GM19351 (cell line): Measurements from ENCODE around the gene NOL4L.

Source experiments
- ATAC-seq: cut with Tn5 transposase; IDR thresholded peaks from one replicate; pipeline ENCODE4 v1.9.1; 2021; ENCODE audit warnings: mild to moderate bottlenecking, moderate library complexity; ENCODE audit not compliant: unreplicated experiment

NOL4L gene

DNA sequence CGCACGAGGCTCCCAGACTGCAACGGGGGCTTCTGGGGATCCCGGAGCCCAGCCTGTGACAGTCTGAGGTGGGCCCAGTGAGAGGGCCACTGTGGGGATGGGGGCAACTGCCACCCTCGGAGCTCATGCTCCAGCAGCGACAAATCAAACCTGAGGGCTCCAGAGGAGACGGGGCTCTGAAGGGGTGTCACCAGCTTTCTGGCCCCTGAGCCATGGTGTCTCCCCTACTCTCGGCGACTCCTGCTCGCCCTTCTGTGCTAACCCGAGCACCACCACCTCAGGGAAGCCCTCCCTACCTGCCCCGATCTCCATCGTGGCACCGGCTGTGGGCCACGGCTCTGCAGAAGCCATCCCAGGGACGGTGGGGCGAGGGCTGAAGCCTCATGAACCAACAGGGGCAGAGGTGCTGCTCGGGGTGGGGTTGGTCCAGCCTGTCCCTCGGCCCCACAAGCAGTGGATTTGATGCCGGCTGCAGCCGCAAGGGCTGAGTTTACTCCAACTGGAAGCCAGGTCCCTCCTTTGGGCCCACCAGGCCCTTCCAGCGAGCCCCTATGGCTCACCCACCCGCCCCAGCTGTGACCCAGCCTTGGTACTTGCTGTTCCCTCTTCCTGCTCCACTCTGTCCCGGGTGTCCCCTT is 124.3 kb downstream of the NOL4L start:
- no peak for ATAC-seq

DNA sequence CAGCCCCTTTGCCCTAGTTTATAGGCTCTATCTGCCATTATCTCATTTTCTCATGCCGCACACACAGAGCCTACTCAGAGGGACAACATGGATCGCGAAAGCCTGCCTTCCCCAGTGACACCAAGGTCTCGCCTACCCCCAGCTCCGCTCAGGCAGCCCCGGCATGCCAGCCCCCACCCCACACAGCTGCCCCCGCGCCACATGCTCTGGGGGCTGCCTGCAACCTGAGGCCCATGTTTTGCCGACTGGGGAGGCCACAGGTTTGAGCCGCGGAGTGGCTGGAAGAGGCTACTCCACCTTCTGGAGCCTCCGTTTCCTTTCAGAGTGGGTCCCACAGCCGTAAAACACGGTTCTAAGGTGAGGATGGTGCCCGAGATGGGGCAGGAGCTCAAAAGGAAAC is 124.9 kb downstream of the NOL4L start:
- ATAC-seq, result no peak

DNA sequence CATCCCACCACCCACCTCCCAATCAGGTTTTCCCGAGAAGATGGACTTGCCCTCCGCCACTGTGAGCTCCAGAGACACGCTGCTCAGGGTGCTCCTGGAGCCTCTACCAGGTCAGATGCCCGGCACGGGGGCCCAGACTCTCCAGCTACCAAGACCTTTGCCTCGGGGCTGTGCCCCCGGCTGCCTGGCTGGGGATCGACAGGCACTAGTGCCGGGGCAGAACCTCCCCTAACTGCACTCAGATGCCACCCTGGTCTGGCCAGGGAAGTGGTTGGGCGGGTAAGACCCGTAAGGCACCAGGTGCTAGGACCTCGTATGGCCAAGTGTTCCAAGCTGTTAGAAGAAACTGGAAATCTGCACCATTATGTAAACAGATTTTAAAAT is 126.3 kb downstream of the NOL4L start:
- no peak for ATAC-seq

DNA sequence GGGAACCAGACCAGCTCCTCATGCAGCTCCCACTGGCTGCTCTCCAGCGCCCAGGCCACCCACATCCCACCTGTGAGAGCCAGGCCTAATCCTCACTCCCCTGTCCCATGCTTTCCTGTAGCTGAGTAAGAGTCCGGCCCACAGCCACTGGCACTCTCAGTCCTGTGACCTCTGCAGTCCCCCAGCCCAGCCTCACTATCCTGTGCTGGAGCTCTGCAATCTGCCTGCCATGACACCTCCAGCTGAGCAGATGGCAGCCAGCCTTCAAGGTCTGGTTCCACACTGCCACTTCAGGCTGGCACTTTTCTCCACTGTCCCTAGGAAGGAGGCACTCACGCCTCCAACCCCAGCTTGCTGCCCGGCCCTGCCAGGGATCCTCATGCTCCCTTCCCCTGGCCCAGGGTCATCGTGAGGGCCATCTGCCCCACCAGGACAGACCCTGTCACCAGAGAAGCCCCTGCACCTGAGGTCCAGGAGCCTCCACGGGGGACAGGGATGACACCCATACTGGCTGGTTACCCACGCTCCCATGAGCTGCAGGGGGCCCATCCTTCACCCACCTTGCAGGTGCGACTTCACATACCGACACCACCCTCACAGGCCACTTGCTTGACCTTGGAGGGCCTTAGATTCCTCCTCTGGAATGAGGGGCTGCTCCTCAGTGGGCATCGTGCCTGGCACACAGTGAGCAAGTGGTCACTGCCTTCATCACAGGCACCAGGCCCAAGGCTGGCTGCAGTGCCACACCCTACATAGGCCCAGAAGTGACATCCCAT is 126.9 kb downstream of the NOL4L start:
- ATAC-seq, result no peak

DNA sequence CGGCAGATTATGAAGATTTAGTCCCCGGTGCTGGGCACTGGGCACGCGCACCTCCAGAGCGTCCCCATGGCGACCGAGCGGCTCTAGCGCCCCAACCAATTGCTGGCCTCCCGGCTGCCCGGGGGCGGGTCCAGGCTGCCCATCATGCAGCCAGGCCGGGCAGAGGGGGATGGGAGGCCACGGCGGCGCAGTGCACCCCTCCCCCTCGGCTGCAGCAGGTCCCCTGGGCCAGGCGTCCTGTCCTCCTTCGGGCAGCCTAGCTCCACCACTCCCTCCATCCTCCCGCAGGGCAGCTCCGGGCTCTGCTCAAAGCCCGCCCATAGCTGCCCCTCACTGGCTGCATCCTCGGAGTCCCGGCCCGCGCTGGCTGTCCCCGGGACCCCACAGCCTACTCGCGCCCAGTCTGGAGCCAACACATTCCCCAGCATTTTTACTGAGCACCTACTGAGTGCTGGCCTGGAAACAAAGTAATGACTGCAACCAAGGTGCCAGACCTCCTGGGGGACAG is 127.6 kb downstream of the NOL4L start:
- ATAC-seq, result peak; percentile 70

DNA sequence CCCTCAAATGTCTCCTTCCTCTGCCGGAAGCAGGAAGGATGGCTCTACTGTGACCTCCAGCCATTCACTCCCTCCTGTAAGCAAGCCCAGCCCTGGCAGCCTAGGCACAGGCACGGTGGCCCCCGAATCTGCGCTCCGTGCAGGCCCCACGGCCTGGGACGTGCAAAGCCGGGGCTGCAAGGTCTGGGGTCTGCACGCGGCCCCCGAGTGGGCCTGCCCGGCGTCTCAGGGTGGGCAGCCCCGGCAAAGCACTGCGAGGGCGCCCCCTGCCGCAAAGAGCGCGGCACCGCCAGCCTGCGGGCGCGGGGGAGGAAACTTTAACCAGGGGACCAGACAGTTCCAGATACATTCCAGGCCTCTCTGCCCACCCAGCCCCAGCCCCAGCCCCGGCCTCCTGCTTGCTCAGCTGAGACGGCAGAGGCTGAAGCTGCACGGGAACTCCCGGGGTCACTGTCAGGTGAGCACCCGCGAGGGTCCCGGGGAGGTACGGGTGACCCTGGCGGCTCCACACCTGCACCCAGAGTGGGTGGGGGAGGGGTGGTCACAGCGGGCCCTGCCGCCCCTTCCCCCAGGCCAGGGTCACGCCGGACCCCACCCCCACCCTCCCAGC is 128.2 kb downstream of the NOL4L start:
- ATAC-seq, result peak; percentile 56

DNA sequence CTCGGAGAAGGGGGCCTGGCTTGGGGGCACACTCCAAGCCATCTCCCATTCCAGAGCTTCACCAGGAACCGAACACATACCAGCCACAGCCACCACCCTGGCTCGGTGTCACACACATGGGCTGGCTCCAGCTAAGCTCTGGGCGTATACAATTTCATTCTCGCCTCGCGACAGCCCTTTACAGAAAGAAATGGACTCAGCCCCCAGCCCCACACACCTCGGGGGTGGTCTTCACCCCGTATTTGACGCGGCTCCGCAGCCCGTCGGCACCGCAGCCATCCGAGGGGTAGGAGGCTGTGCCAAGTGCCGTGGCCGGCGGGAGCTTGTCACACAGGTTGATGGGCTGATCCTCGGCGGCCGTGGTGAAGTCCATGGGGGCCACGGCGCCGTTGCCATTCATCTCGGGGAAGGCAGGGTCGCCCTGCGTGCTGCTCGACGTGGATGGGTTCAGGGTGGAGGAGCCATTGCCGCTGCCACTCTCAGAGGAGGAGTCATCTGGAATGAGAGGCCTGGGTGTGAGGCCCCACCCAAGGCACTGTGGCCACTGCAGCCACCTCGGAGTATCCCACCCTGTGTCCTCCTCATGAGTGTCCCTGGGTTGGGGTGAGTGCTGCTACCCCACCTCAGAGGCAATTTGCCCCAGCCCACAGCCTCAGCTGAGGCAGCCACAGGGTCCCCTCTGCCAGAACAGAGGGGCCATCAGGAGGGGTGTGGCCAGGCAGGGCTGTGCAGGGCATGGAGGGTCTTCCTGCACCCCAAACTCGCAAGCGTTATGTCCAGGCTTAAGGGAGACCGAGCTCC is 129.0 kb downstream of the NOL4L start:
- no peak for ATAC-seq

DNA sequence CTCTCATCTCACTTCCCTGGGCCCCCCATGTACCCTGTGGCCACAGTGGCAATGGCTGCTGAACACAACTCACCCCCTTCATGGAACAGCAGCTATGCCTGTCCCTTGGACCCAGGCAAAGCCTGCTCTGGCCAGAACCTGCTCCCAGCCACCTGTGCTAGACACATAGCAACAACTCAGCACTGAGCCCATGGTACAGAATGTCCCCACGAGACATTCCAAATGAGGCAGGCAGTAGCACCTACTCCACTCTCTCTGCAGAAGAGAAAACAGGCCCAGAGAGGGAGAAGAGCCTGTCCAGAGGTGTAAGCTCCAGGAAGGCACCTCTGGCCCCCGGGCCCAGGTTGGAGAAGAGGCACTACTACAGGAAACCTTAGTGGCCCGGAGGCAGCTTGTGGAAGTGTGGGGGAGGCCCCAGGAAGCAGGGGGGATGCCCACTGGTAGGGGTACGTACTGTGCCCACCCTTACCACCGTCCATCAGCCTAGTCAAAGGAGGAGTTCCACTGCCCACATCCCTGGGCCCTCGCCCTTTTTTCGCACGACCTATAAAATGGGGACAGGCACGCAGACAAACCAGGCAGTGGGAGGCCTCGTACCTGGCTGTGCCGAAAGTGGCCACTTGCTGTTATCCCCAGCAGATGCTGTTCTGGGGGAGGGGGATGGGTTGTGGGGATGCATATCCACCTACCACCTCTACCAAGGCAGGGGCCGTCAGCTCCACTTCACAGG is 129.8 kb downstream of the NOL4L start:
- ATAC-seq, result no peak

DNA sequence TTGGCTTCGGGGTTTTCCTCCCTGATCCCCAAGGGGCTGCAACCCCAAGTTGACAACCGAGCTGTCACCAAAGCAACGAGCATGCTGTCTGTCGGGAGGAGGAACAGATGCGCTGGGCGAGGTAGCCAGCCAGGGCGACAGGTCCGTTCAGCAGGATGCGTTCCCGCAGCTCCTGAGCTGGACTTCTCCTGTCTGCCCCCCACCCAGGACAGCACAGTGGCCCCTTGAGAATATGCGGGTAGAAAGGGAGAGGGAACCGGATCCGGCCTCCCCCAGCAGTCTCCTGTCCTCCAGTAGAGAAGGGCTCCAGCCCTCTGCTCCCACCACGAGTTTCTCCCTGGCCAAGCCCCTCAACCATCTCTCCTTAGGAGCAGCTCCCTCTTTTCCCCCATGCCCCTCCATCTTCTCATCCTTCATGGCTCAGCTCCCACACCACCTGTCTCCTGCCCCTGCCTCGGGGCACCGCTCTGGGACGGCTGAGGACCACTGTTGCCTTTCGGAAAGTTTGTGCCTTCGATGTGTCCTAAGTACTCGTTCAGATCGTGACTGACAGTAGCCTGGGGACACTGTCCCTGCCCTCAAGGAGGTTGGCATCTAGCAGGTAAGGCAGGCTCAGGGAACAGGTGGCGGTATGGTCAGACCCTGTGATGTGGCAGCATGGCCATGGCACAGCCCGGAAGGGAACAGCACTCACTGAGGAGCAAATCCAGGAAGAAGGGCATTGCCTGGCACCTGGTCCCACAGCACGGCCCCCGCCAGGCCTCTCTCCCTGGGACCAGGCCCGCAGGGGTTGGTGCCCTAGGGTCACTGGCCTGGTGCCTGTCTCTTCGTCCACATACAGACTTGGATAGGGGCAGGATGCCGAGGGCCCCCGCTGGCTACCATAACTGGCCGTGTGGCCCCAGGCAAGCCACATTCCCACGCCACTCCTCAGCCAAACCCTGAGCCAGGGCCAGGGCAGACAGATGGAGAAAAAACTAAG is 130.7 kb downstream of the NOL4L start:
- no peak for ATAC-seq

DNA sequence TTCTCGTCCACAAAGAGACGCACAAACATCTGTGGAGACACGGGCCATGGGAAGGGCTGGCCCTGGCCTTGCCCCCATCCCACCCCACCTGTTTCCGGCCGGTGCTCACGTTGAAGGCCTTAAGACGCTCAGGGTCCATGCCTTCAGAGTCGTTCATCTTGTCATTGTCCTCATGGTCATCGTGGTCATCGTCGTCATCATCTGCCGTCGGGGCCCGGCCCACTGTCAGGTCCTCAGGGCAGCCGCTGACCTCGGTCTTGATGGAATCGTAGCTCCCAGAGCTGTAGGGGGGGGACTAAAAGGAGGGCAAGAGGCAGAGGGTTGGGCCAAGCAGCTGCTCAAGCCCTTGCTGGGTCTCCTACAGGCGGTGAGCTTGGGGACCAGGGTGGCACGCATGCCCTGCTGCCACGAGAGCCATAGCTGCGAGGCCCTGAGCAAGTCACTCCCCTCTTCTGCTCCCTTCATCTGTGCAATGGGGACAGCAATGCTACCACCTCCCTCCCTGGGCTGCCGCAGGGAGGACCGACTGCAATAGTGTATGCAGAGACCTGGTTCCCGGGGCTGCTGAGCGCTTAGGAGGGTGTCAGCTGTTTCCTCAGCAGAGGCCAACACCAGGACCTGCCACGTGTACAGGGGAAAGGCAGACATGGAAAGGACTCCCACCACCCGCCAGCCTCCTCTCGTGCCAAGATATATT is 131.5 kb downstream of the NOL4L start:
- ATAC-seq, result no peak

DNA sequence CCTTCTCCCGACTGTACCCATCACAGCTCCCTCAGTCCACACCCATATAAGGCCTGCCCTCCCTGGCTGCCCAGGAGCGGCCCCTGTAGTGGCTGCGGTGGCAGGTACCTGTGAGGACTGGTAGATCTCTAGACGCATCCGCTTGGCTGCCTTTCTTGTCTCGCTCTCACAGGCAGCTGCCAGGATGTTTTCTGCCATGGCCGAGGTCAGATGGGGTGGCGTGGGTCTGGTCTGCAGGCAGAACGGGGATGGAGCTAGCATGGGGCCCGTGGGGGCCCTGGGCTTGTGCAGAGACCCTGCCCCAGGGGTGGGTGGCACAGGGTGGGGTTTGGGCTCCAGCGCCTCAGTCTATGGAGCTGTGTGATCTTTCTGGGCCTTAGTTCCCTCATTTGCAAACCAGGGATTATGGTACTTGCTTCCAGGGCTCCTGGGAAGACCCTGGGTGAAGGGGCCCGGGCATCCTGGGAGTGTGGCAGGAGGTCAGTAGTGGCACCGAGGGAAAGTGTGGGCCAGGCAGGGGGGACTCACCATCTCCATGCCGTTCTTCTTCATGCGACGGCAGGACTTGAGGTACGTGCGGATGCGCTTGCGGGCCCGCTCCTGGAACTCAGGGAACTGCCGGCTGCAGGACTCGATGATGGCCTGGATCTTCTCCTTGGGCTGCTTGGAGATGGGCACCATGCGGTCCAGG is 132.2 kb downstream of the NOL4L start:
- ATAC-seq, result no peak

DNA sequence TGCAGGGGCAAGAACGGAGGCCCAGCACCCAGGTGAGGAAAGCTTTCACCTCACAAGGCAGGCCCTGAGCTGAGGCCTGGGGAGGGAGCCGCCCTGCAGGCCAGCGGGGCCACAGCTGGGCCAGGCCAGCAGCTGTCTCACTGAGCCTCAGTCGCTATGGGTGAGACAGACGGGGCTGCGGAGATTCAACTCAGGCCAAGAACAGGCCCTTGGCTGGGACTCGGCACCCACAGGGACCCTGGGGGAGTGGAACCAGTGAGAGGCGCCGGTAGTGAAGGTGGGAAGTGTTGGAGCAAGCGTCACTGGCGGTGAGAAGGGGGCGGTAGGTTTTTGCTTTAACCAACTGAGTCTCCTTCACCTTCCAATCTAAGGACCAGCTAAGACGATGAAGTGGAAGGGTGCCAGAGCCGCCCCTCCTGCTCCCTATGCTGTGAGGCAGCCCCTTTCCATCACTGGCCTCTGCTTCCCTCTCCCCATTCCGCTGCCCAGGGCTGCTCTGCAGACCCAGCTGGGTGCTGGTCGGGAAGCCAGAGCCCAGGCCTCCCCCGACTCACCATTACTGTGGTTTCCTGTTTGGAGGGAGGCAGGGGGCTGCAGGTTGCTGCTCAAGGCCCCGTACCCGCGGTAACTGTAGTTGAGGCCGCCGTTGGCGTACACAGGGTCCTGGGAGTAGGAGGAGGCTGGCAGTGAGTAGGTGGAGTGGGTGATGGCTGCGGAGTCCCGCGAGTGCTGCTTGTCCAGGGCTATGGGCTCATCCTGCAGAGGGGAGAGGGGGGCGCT is 133.3 kb downstream of the NOL4L start:
- ATAC-seq, result no peak

DNA sequence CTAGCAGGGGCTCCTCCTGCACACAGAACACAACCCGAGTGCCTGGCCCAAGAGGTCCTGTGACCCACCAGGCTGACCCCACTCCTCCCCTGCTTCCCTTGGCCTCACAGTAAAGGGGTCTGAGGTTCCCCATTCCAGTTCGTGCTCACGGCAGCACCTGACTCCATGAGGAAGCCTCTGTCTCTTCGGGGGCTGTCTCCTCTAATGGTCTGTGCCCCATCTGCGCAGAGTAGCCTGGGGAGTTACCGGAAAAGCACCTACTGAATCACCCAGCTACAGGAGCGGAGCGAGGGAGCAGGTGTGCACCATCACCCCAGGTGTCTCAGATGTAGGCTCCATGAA is 133.8 kb downstream of the NOL4L start:
- ATAC-seq, result no peak

DNA sequence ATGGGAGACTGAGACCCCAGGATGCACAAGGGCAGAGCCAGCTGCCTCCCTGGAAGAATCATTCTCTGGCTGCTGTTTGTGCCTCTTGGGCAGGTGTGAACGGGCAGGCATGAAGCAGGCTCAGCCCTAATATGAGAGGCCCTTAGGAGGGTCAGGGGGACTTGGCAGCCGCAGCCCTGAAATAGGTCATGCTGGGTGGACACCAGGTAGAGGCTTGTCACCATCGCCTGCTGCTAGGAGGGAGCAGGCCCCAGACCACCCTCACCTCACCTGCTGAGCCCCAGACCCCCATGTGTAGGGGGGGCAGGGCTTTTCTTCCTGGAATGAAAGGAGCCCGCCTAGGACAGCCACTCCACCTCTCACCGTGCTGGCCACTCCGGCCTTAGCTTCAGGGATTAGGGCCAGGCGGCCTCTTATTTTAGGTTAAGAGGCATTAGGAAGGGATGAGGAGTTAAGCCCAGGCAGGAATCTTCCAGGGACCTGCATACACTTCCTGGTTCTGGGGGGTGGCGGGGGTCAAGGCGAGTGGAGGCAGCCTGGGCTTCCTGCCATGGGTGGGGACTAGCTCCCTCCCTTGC is 134.6 kb downstream of the NOL4L start:
- no peak for ATAC-seq

DNA sequence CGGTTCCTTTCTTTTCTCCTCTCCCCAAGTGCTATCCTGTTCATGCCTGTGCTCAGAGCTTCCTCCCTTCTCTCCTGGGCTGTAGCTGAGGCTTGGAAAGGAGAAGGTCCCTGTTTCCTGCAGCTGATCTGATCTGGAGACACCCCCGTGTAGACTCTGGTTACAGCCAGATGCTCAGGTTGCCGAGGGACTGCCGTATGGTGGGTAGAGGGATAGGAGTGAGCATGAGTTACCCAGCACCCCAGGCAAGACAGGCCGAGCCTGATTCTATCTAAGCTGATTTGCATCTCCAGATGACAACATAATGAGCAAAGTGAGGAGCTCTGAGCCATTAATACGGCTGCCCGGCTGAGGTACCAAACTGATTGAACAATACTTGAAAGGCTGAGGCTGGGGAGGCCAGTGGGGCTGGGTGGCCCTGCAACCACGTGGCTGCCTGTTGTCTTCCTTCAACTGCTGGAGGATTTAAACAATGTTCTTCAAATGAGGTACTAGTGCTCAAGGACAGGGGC is 135.2 kb downstream of the NOL4L start:
- no peak for ATAC-seq

DNA sequence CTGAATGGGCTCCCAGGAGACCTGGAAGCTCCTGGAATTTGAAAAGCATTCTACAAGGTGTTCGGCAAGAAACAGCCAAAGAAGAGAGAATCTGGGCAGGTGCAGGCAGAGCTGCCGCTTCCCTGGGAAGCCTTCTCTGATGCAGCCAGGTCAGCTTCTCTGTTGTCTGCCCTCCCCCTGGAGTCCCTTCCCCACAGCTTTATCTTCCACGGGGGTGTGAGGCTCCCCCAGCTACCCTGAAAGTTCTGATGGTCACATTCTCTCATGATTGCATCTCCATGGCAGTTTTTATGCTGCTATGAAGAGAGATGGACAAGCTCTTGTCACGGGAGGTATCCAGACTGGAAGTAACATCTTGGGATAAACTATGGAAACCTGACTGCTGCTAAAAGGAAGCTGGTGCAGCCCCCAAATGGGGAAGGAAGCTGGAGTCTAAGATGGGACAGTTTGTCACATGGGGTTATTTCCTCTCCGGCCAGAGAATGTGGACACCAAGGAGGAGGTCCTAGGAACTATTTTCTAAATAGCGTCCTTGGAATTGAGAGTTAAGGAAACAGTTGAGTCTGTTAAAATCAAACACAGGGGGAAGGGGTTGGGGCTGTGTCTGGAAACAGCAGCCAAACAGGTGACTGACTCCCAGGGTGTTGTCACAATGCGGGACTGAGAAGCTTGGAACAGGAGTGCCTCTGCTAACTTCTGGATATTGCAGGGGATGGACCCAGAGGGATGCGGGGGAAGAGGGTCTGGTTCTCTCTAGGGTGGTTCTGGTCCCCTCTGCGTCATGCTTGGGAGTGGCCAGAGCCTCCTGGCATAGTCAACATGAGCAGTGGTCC is 135.9 kb downstream of the NOL4L start:
- ATAC-seq, result no peak
